Globus pallidus (tissue), 1 donor: ENCODE data around the gene PSENEN.
"Not testable (repeated sequence)": the region's sequence is repeated elsewhere in the genome, so short reads cannot be mapped to it uniquely, and the experiment has no call there.

Experiments used
- DNase-seq: peaks from one replicate; pipeline ENCODE4 v3.0.0-alpha.2; 2015; ENCODE audit warnings: low spot score

The PSENEN gene

DNA sequence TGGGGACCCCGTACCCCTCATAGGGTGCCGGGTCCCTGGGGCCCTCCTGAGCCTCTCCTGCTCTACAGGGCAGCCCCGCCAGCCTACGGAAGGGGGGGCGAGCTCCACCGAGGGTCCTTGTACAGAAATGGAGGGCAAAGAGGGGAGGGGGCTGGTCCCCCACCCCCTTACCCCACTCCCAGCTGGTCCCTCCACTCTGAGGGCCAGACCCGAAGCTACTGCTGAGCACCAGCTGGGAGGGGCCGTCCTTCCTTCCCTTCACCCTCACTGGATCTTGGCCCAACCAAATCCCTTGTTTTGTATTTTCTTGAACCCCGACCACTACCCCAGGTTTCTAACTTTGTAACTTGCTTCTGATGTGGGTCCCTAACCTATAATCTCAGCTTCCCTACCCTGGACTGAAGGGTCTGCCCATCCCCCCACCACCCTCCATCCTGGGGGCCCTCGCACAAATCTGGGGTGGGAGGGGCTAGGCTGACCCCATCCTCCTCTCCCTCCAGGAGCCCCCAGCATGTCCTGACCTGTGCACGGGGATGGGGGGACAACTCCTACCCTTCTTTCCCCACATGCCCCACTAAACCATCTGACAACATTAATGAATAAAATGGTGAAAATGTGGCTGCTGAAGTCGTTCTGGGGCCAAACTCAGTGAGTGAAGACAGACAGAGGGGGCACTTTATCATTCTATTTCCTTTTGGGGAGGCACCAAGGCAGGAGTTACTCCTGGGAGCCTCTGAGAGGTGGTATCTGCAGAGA, 42.9 kb downstream of the PSENEN start:
- DNase-seq = no peak

DNA sequence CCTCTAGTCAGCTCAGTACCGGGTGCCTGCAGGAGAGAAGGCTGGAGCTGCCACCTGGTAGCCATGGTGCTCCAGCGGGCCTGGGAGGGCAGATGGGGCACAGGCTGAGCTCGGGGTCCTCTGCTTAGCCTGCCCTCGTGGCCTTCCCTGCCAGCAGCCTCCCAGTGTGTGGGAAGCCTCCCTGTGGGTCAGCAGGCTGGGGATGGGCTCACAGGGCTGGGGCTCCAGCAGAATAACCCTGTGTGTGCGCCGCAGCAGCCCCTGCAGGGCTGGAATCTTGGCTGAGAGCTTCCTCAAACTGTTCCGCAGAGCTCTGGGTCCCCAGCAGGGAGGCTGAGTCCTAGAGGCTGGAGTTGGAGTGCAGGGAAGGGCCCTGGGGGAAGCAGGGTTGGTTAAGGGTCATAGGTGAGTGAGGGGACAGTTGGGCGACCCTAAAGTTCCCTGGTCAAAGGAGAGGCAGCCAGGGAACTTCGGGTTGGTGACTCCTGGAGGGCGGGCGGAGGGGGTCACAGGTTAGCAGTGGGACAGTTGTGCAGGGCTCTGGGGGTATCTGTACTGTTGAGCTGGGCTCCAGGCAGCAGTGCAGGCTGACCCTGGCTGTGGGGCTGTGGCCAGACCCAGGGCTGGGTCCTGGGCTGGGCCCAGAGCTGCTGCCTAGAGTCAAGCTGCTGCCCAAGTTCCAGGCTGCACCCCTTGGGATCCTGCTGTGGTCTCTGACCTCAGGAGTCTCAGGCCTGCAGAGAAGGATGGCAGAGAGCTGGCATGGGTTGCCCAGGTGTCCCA, 43.9 kb downstream of the PSENEN start:
- DNase-seq = no peak

DNA sequence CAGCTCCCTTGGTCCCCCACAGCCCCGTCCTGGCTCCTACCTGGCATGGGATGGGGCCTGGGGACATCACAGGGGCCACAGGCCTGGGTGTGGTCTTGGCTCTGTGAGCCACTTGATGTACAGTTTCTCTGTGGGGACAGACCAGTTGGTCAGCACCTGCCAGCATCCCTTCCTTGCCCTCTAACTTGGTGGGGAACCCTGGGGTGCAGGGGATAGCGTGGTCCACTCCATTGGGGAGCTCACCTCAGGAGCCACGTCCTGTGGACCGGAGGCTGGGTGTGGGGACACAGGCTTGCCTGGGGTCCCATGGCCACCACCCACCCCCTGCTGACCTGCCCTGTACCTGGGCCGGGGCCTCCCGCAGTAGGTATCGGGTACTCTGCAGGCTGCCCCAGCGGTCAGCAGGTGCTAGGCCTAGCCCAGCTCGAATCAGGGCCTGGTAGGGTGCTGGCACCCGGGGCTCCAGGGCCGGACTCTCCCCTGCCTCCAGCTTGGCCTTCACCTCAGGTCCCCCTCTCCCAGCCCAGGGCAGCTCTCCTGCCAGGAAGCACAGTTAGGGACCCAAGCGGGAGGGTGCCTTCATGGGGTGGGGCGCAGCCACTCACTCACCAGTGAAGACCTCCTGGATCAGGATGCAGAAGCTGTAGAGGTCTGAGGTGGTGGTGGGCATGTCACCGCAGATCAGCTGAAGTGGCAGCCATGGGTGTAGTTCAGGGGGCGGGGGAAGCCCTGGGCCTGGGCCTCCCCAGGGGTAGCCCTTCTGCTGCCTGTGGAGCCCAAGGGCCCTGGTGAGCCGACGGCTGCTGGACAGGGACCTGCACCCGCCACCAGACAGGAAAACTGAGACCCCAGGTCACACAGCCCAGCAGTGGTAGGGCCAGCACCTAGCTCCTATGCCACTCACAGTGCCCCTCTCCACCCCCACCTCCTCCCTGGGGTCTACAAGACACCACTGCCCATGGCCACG, 44.8 kb downstream of the PSENEN start:
- DNase-seq = no peak

DNA sequence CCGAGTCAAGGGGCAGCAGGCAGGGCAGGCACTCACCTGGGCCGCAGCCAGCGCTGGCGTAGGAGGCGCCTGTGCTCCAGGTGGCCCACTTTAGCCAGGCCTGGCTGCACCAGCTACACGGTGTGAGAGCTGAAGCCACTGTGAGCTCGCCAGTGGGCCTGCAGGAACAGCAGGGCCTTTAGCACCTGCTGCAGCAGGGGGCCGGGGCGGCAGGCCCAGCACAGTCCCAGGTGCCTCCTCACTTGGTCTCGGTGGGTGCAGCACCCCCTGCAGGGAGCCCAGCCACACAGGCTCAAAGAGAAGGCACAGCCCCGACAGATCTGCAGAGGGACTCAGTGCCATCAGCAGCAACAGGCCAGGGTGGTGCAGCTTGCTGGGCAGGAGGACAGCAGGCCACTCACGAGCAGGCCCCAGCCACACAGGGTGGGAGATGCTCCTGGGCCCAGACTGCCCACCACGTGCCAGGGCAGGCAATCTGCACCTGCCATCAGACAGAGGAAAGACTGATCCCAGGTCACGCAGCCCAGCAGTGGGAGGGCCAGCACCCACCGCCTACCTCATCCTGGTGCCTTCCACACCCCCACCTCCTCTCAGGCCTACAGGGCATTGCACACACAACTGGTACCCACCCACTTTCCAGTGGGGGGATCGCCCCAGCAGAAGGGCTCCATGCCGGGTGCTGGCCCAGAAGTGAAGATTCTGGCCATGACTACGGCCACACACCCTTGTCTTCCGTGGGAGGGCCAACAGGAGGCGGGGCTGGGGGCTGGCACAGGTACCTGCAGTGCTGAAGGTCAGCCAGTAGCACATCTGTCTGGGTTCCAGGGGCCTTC, 45.7 kb downstream of the PSENEN start:
- no peak for DNase-seq

DNA sequence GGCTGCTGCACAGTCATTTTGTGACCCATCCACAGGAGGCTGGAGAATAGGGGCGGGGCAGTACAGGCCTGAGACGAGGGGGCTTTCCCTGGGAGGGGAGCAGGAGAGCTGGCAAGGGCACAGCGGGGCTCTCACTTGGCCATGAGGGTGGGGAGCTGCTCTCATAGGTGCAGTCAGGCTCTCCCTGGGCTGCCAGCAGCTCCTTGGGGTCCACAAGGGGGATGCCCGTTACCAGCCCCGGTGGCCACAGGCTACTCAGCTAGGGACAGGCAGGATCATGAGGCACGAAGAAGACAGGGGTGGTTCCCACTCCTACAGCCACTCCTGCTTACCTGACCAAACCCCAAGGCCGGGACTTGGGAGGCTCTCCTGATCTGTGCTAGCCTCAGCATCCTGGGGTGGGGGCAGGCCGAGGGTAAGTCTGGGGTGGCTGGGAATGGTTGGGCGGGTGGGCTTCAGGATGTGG, 46.4 kb downstream of the PSENEN start:
- DNase-seq = no peak

DNA sequence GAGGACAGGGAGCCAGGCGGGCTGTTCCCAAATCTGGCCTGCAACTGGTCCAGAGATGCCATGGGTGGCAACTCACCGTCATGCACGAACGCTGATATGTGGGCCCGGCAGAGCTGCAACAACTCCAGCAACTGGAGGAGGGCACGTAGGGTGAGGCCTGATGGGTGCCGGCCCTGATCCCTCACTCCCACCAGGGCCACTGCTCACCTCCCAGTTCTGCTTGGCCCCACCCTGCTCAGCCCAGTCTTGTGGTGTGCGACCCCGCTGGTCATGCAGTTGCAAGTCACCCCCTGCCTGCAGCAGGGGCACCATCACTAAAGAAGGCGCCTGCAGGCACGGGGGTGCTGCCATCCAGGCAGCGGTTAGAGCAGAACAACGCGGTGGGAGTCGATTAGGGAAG, 46.9 kb downstream of the PSENEN start:
- no peak for DNase-seq

DNA sequence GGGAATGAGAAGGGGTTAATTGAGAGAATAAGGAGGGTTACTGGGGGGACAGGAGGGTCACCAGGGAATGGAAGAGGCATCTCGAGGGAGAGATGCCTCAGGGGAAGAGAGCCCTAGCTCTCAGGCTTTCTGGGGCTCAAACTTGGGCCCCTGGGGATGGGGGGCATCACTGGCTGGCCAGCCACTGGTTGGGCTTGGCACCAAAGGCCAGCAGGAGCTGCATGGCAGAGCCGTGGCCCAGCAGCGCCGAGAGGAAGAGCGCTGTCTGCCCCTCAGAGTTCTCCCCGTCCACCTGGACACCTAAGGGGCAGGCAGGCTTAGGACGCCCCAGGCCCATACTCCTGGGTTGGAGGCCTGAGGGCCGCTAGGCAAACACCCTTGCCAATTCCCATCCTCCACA, 47.4 kb downstream of the PSENEN start:
- DNase-seq = no peak

DNA sequence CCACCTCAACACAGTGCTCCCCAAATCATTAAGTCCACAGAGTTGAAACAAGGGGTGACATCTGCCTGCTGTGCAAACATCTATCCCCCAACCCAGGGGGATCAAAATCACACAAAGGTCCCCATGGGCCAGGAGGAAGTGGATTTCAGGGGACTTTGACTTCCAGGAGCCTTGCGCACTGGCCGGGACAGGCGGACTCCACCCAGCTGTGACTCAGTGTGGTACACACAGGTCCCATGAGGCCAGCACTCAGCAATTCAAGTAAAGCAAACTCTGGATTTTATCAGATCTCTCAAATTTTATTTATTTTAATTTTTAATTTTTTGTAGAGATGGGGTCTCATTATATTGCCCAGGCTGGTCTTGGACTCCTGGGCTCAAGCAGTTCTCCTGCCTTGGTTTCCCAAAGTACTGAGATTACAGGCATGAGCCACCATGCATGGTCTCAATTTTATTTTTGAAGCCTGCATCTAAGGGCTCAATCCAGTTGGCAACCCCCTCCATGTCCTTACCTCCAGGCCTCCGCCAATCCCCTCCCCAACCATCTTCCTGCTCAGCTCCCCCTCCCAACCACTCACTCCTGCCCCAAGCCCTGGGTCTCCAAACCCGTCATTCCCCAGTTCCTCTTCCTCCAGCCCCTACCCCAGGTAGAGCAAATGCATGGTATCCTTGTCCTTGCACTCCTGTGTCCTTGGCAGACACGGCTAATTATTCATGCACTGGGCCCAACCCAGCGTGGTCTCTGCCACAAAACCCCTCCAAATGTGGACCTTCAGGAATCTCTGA, 48.1 kb downstream of the PSENEN start:
- no peak for DNase-seq

DNA sequence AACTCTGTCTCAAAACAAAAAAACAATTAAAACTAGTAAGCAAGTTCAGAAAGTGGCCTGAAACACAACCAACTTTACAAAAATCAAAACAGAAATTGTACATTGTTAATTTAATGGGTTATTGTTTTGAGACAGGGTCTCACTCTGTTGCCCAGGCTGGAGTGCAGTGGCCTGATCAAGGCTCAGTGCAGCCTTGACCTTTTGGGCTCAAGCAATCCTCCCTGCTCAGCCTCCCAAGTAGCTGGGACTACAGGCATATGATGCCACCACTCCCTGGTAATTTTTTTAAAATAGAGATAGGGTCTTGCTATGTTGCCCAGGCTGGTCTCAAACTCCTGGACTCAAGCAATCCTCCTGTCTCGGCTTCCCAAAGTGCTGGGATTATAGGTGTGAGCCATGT, 50.1 kb downstream of the PSENEN start:
- DNase-seq = not testable (repeated sequence)
